ENCODE measurements around the gene SNRNP40. TPM values are rescaled to one million over a fixed set of nuclear protein-coding genes. Genes with fewer than 3 reads are reported as not detected.

Gene SNRNP40
- total and polyA plus RNA-seq, 2 donors (not counting 3 experiments of a cell fraction or from before 2014, with no cell fraction given): 66.3 to 78.1 TPM

GRCh38 chr1:31221072-31221471, 75.5 kb downstream of the SNRNP40 start:
- no peak for DNase-seq (ENCODE audit: low read depth, low spot score)
- H4K20me1 ChIP-seq (replicated peaks; ENCODE audit: control insufficient read depth, extremely low read depth, insufficient read depth, low read length): no peaks in the 10 kb centered on the region
- no TSS peak for BruUV-seq (replicated peaks)
- H2AFZ ChIP-seq (ENCODE audit: low read depth, low read length): no peak overlapping the region
- H3K79me2 ChIP-seq (ENCODE audit: control insufficient read depth, insufficient read depth, low read length): no peaks in the 10 kb centered on the region
- intact Hi-C loops (cut with micrococcal nuclease): no loop called here
- POLR2A ChIA-PET: no interaction called here
- no peaks in the 10 kb centered on the region for H3K36me3 ChIP-seq (ENCODE audit: control insufficient read depth in 2 of 2, extremely low read depth in 1 of 2, insufficient read depth in 2 of 2, low read length in 2 of 2)
- H3K27me3 ChIP-seq (ENCODE audit: control insufficient read depth in 2 of 2, insufficient read depth in 2 of 2, low read length in 2 of 2): no peaks in the 10 kb centered on the region
- H3K4me1 ChIP-seq (ENCODE audit: control insufficient read depth, extremely low read depth, insufficient read depth, low read length): no peaks in the 10 kb centered on the region
- no peaks in the 10 kb centered on the region for H3K9me3 ChIP-seq (replicated peaks; ENCODE audit: control insufficient read depth, insufficient read depth, low read length)
- no peak overlapping the region for H3K27ac ChIP-seq (ENCODE audit: insufficient read depth, low read depth, low read length)
- no peak for FAIRE-seq
- H3K9ac ChIP-seq (replicated peaks; ENCODE audit: extremely low read depth, insufficient read depth, low read length): no peak overlapping the region
- no peak overlapping the region for H3K4me3 ChIP-seq (replicated peaks in 1 of 3; ENCODE audit: insufficient read depth in 1 of 3, low read depth in 1 of 3, low read length in 3 of 3)
- no peak overlapping the region for H3K4me2 ChIP-seq (ENCODE audit: insufficient read depth, low read length)
- TF ChIP-seq GATA2 (IDR thresholded peaks at IDR 0.05; ENCODE audit: insufficient read depth, insufficient read length, low read depth, low read length) (no peak), POLR2A (IDR thresholded peaks at IDR 0.05; ENCODE audit: low read depth, low read length) (no peak), JUN (IDR thresholded peaks at IDR 0.05; ENCODE audit: borderline replicate concordance, insufficient read depth, insufficient read length, low read depth) (no peak), FOS (IDR thresholded peaks at IDR 0.05; ENCODE audit: borderline replicate concordance, insufficient read depth, low read length) (no peak), EZH2 (IDR thresholded peaks at IDR 0.05; ENCODE audit: borderline replicate concordance, low read depth, low read length, severe bottlenecking) (no peak), CTCF (IDR thresholded peaks at IDR 0.05; ENCODE audit: extremely low read depth in 1 of 2, insufficient read depth in 1 of 2, low read depth in 1 of 2, low read length in 2 of 2) (no peak), MYC (IDR thresholded peaks at IDR 0.05; ENCODE audit: low read depth, low read length) (no peak), POLR2AphosphoS5 (IDR thresholded peaks at IDR 0.05; ENCODE audit: insufficient read depth, low read depth, low read length) (no peak)
- TF ChIP-seq, protein P1, sequence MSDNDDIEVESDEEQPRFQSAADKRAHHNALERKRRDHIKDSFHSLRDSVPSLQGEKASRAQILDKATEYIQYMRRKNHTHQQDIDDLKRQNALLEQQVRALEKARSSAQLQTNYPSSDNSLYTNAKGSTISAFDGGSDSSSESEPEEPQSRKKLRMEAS (IDR thresholded peaks at IDR 0.05; ENCODE audit: insufficient read depth, insufficient read length): no peak
- CTCF ChIA-PET: interaction anchor here (0.9 kb wide), 1 partner anchor 9 kb away, joined by 3 read pairs; no protein-coding TSS in a partner anchor
- no peaks in the 10 kb centered on the region for H3K9me1 ChIP-seq (replicated peaks; ENCODE audit: control insufficient read depth, extremely low read depth, insufficient read depth, low read length)
- dilution Hi-C loops (cut with MboI; ENCODE audit: extremely low pct_ligation_motif_present, low sequenced_read_pairs): no loop called here
